Prostate gland (tissue), 2 donors: ENCODE measurements around the gene ZFHX3. TPM values are rescaled to one million over a fixed set of nuclear protein-coding genes. Genes with fewer than 3 reads are reported as not detected.
A peak's percentile ranks its signal among the peaks of the same experiment; 100 is the strongest.

ENCODE experiments used
- DNase-seq: peaks from one replicate; pipeline ENCODE4 v3.0.0-alpha.2; 2019; ENCODE audit warnings: low spot score
- H3K27ac ChIP-seq, 2 donors: fragments of 200-600 bp; sonication (generic); 2 replicates each; pipeline ENCODE4 v1.5.1; 2017 to 2019
- H3K27me3 ChIP-seq: fragments of 200-600 bp; sonication (generic); replicated peaks from 2 replicates; pipeline ENCODE4 v1.5.1; 2019; ENCODE audit not compliant: insufficient read depth
- H3K36me3 ChIP-seq, 2 donors: fragments of 200-600 bp; sonication (generic); 1 replicate in 1 of 2; 2 replicates in 1 of 2; pipeline versions ENCODE4 v1.5.1 to v1.8.1; 2017 to 2019
- H3K4me1 ChIP-seq: fragments of 200-600 bp; sonication (generic); replicated peaks from 2 replicates; pipeline ENCODE4 v1.5.1; 2019
- H3K4me3 ChIP-seq, 2 donors: fragments of 200-600 bp; sonication (generic); 2 replicates each; pipeline ENCODE4 v1.5.1; 2017 to 2019
- H3K9me3 ChIP-seq: fragments of 200-600 bp; sonication (generic); 2 replicates; pipeline ENCODE4 v1.5.1; 2017
- POLR2A ChIP-seq: fragments of 450-650 bp; IDR thresholded peaks from one replicate; pipeline ENCODE4 v1.6.1; 2016; ENCODE audit warnings: antibody characterized with exemption, mild to moderate bottlenecking
- POLR2AphosphoS5 ChIP-seq: sonication (generic); formaldehyde crosslinking; IDR thresholded peaks from one replicate; pipeline ENCODE4 v1.6.1; 2017; ENCODE audit warnings: antibody characterized with exemption
- WGBS: methylation state at CpG from one replicate; pipeline ENCODE4 v1.1.5; 2018; 5-methylcytosine and 5-hydroxymethylcytosine counted together
- intact Hi-C: fragments of 100-400 bp; cut with DNase I; formaldehyde crosslinking; loops from one replicate; pipeline ENCODE4 v1.14.2; 2022
- total RNA-seq, 2 donors: library from RNA; depleted of rRNA; stranded (reverse); fragments of >200 nt; gene quantifications; one replicate each; pipeline ENCODE4 v1.1.0, GENCODE V29; 2016
- TF ChIP-seq, protein P1 (sequence below), 4 experiments: fragments of 200-600 bp in 2 of 4; fragments of 450-650 bp in 2 of 4; sonication (generic) in 2 of 4; IDR thresholded peaks; 1 replicate in 3 of 4; 2 replicates in 1 of 4; pipeline ENCODE4 v1.5.1; 2016 to 2019; ENCODE audit warnings: antibody characterized with exemption in 4 of 4, mild to moderate bottlenecking in 2 of 4, moderate library complexity in 2 of 4

The ZFHX3 gene
- total RNA-seq, 2 donors from 2014 or later: 51.1 to 53.9 TPM

DNA sequence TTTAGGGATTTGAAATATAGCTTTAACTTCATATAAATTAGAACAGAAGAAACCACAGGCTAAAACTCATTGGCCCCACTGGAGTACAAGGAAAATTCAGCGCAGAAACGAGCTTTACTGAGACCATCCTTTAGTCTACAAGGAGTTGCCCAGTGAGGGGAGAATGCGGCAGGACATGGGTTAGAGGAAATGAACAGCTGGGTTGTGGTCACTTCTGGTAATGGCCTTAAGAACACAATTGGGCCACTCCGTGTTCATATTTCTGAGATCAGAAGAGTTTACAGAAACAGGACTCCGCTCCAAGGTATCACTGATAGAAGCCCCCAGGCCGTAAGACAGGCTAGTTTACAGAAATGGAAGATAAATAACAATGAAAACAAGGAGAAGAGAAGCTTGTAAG lies 188.3 kb downstream of the ZFHX3 start:
- no peaks in the 10 kb centered on the region for H3K36me3 ChIP-seq
- TF ChIP-seq, protein P1, sequence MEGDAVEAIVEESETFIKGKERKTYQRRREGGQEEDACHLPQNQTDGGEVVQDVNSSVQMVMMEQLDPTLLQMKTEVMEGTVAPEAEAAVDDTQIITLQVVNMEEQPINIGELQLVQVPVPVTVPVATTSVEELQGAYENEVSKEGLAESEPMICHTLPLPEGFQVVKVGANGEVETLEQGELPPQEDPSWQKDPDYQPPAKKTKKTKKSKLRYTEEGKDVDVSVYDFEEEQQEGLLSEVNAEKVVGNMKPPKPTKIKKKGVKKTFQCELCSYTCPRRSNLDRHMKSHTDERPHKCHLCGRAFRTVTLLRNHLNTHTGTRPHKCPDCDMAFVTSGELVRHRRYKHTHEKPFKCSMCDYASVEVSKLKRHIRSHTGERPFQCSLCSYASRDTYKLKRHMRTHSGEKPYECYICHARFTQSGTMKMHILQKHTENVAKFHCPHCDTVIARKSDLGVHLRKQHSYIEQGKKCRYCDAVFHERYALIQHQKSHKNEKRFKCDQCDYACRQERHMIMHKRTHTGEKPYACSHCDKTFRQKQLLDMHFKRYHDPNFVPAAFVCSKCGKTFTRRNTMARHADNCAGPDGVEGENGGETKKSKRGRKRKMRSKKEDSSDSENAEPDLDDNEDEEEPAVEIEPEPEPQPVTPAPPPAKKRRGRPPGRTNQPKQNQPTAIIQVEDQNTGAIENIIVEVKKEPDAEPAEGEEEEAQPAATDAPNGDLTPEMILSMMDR (IDR thresholded peaks at IDR 0.05): no peak
- TF ChIP-seq POLR2AphosphoS5: no peak
- TF ChIP-seq POLR2A: no peak
- 94% methylated on average over 6 of the region's 6 CpGs for WGBS
- H3K9me3 ChIP-seq: no peaks in the 10 kb centered on the region
- H3K4me3 ChIP-seq: no peak overlapping the region
- H3K27ac ChIP-seq: peak overlapping the region; percentile 59 to 73
- intact Hi-C loops: no loop called here
- H3K4me1 ChIP-seq: peaks cover 9% of the 10 kb centered on the region
- DNase-seq: no peak
- no peaks in the 10 kb centered on the region for H3K27me3 ChIP-seq

DNA sequence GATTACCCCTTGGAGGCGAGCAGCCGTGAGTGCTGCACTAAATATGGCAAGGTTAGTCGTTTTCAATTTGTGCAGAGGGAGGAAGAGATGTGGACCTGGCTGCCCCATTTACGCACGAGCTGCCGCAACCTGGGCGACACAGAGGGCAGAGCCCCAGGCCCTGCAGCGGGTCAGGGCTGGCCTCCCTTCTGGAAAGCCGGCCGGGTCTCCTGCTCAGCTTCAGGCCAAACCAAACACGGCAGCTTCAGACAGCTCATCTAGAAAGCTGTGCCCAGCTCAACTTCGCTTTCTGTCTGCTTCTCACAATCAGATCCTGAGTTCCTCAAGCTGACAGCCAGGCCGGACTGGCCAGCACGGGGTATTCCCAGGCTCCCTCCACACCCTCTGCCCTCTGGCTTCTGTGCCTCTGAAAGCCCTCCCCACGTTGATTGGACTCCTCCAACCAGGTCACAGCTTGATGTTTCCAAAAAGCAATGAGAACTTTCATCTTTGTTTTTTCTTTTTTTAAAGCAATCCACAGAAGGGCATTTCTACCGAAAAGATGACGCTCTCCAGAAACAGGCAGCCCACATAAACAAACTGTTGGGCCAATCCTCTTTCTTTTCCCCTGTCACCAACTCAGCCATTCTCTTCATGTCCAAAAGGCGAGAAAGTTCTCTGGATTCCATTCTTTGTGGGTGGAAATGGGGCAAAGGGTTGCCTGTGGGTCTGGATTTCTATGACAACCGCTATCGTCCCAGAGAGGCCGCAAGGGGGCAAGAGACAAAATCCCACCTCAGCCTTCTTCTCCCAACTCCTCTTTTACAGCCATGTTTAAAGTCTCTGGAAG lies 189.0 kb downstream of the ZFHX3 start:
- Histone ChIP-seq H3K27me3 (no peaks in the 10 kb centered on the region), H3K36me3 (no peaks in the 10 kb centered on the region), H3K9me3 (no peaks in the 10 kb centered on the region), H3K4me1 (peaks cover 9% of the 10 kb centered on the region), H3K4me3 (no peak overlapping the region), H3K27ac (peak overlapping the region; percentile 59 to 73)
- peak; percentile 0 for TF ChIP-seq POLR2AphosphoS5
- TF ChIP-seq, protein P1 (IDR thresholded peaks at IDR 0.05): no peak
- no peak for TF ChIP-seq POLR2A
- 43% methylated on average over 21 of the region's 21 CpGs for WGBS
- no peak for DNase-seq
- intact Hi-C loops: no loop called here

DNA sequence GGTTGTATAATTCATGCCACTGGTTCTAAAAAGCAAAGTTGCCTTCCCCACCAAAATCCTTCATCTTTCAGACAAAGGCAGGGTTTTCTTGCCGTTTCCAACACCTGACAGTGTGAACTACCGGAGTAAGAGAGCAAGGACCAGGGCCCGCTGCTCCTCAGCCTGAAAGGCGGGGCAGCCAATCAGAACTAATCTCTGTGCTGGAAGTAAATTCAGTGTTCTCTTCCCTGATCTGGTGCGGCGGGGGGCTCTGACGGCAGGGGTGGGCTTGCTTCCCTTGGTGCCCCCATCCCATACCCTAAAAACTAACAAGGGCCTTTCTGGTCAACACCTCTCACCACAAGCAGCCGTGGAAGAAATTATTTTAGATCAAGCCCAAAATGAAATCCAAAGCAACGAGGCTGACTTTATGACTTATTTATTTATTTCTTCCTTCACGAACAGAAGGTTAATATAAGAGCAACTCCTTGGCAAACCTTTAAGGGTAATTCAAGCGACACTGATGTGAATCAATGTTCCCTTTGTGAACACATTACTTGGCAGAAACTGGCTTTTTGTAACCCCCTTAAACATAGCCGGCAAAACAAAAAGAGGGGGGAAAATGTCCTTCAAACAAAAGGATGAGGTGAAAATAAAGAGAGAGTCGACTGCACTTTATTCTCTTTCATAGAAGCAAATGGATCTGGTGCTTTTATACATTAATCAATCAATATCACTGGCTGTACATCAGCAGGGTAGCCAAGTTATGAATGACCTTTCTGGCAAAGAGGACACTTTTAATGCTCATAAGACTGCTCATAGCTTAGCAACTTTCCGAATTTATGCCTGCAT lies 189.9 kb downstream of the ZFHX3 start:
- no peaks in the 10 kb centered on the region for H3K9me3 ChIP-seq
- TF ChIP-seq, protein P1 (IDR thresholded peaks at IDR 0.05): no peak
- TF ChIP-seq POLR2A (no peak), POLR2AphosphoS5 (no peak)
- H3K27ac ChIP-seq: peak overlapping the region; percentile 59 to 73
- no peaks in the 10 kb centered on the region for H3K36me3 ChIP-seq
- intact Hi-C loops: no loop called here
- 37% methylated on average over 14 of the region's 14 CpGs for WGBS
- H3K4me3 ChIP-seq: no peak overlapping the region
- no peak for DNase-seq
- peaks cover 9% of the 10 kb centered on the region for H3K4me1 ChIP-seq
- H3K27me3 ChIP-seq: no peaks in the 10 kb centered on the region

DNA sequence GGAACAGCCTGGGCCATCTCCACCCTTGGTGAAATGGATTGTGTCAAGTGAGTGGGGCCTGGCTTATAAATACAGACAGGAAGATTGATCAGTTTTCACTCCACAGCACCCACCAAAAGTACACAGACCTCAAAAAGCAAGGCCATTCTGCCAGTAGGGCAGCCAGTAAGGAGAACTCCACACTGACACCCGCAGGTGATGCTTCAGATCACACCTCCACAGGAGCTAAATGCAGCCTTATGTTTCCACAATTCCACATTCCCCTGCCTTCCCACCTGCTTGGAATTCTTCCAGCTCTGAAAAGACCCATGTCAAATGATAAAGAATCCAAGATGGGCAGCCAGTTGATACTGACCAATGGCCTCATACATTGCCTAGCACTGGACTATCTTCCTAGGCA lies 191.1 kb downstream of the ZFHX3 start:
- Histone ChIP-seq H3K4me1 (peaks cover 9% of the 10 kb centered on the region), H3K9me3 (no peaks in the 10 kb centered on the region), H3K27ac (peak overlapping the region in 1 of 2 donors; percentile 4), H3K27me3 (no peaks in the 10 kb centered on the region), H3K4me3 (no peak overlapping the region), H3K36me3 (no peaks in the 10 kb centered on the region)
- whole genome bisulfite sequencing: 87% methylated on average over 1 of the region's 1 CpG
- intact Hi-C loops: no loop called here
- TF ChIP-seq, protein P1 (IDR thresholded peaks at IDR 0.05): peak in 1 of 4 experiments; percentile 6
- TF ChIP-seq POLR2A: no peak
- DNase-seq: no peak
